Measurements from ENCODE around the gene PRDM16. TPM values are rescaled to one million over a fixed set of nuclear protein-coding genes. Genes with fewer than 3 reads are reported as not detected.

Gene PRDM16
- total and polyA plus RNA-seq, 2 of the 13 experiments (the other 11 are each of a cell fraction or from before 2014, with no cell fraction given), result 0.15 to 0.81 TPM

DNA sequence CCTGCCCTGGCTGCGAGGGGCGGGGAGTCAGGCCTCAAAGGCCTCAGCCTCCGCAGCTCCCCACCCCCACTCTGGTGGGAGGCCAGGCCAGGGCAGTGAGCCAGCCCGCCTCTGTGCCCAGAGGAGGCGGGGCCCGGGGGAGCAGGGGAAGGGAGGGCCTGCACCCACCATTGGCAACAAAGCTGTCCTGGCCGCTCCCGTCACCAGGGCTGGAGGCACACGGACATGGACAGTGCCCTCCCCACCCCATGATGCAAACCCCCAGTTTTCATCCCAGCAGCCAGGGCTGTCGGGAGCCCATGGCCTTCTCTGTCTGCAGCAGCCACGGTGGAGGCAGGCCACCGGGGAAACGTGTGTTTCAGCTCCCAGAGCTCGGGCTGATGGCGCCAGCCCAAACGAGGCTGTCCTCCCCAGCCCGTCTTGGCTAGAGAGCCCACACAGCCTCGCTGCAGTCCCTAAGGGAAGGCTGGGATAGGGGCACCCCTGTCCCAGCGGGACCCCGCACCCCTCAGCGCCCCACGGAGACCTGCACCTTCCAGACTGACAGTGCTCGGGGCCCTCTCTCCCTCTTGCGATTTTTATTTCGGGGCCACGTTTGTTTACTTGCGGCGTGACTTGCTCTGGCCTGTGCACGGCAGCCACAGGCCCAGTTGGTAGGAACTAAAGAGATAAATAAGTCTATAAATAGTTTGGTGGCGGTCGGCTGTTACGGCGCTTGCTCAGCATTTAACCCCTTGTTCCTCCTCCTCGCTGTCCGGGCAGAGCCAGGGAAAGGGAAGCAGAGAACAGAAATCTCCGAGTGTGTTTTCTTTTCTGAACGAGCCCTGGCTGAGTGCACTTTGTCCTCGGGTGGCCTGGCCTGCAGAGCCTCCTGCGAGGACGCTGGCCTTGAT lies 101.8 kb downstream of the PRDM16 start (continued):
- TF ChIP-seq ZNF260 (CRISPR knock-in tag; IDR thresholded peaks at IDR 0.05; ENCODE audit: borderline replicate concordance, low read depth) (no peak), ZNF775 (CRISPR knock-in tag; IDR thresholded peaks at IDR 0.05; ENCODE audit: borderline replicate concordance) (no peak), ZNF331 (CRISPR knock-in tag; IDR thresholded peaks at IDR 0.05) (0 out of 2 replicates have a peak, but pooled peaks have one; percentile 18), ZNF746 (CRISPR knock-in tag; IDR thresholded peaks at IDR 0.05) (no peak), PLSCR1 (CRISPR knock-in tag; IDR thresholded peaks at IDR 0.05; ENCODE audit: borderline replicate concordance) (no peak), ZNF512B (CRISPR knock-in tag; IDR thresholded peaks at IDR 0.05; ENCODE audit: borderline replicate concordance) (no peak), MXI1 (IDR thresholded peaks at IDR 0.05; ENCODE audit: borderline replicate concordance, low read depth, low read length) (no peak), IRF2 (CRISPR knock-in tag; IDR thresholded peaks at IDR 0.05) (no peak), GABPA (IDR thresholded peaks at IDR 0.05; ENCODE audit: low read depth, low read length) (no peak), GABPA (CRISPR knock-in tag; IDR thresholded peaks at IDR 0.05; ENCODE audit: low read depth) (no peak), NFE2L1 (CRISPR knock-in tag; IDR thresholded peaks at IDR 0.05; ENCODE audit: borderline replicate concordance) (no peak), NCOA1 (CRISPR knock-in tag; IDR thresholded peaks at IDR 0.05) (no peak), ZFP36 (IDR thresholded peaks at IDR 0.05; ENCODE audit: borderline replicate concordance, low read depth, low read length, partially characterized antibody) (no peak), HNF4G (IDR thresholded peaks at IDR 0.05; ENCODE audit: borderline replicate concordance, low read depth, low read length) (peak; percentile 50), HNF4G (CRISPR knock-in tag; IDR thresholded peaks at IDR 0.05; ENCODE audit: borderline replicate concordance, low read depth) (0 out of 2 replicates have a peak, but pooled peaks have one; percentile 11), MLX (CRISPR knock-in tag; IDR thresholded peaks at IDR 0.05) (no peak)
- TF ChIP-seq, protein P1, sequence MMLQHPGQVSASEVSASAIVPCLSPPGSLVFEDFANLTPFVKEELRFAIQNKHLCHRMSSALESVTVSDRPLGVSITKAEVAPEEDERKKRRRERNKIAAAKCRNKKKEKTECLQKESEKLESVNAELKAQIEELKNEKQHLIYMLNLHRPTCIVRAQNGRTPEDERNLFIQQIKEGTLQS (CRISPR knock-in tag; IDR thresholded peaks at IDR 0.05), result no peak
- TF ChIP-seq, protein P2, sequence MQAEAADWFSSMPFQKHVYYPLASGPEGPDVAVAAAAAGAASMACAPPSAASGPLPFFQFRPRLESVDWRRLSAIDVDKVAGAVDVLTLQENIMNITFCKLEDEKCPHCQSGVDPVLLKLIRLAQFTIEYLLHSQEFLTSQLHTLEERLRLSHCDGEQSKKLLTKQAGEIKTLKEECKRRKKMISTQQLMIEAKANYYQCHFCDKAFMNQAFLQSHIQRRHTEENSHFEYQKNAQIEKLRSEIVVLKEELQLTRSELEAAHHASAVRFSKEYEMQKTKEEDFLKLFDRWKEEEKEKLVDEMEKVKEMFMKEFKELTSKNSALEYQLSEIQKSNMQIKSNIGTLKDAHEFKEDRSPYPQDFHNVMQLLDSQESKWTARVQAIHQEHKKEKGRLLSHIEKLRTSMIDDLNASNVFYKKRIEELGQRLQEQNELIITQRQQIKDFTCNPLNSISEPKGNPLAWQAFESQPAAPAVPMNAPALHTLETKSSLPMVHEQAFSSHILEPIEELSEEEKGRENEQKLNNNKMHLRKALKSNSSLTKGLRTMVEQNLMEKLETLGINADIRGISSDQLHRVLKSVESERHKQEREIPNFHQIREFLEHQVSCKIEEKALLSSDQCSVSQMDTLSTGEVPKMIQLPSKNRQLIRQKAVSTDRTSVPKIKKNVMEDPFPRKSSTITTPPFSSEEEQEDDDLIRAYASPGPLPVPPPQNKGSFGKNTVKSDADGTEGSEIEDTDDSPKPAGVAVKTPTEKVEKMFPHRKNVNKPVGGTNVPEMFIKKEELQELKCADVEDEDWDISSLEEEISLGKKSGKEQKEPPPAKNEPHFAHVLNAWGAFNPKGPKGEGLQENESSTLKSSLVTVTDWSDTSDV (CRISPR knock-in tag; IDR thresholded peaks at IDR 0.05), result no peak
- TF ChIP-seq, protein P3, sequence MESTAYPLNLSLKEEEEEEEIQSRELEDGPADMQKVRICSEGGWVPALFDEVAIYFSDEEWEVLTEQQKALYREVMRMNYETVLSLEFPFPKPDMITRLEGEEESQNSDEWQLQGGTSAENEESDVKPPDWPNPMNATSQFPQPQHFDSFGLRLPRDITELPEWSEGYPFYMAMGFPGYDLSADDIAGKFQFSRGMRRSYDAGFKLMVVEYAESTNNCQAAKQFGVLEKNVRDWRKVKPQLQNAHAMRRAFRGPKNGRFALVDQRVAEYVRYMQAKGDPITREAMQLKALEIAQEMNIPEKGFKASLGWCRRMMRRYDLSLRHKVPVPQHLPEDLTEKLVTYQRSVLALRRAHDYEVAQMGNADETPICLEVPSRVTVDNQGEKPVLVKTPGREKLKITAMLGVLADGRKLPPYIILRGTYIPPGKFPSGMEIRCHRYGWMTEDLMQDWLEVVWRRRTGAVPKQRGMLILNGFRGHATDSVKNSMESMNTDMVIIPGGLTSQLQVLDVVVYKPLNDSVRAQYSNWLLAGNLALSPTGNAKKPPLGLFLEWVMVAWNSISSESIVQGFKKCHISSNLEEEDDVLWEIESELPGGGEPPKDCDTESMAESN (CRISPR knock-in tag; conservative IDR thresholded peaks at IDR 0.05), result no peak; the same call in 1 of the 2 replicates
